GM12878 (cell line): ENCODE measurements around the gene TRAP1. TPM values are rescaled to one million over a fixed set of nuclear protein-coding genes. Genes with fewer than 3 reads are reported as not detected.

Experiments
- EED ChIP-seq: sonication (generic); IDR thresholded peaks from 2 replicates; pipeline ENCODE4 v1.6.1; 2016; ENCODE audit warnings: antibody characterized with exemption, low read depth
- IKZF1 ChIP-seq: fragments of 450-650 bp; conservative IDR thresholded peaks from 2 replicates; pipeline ENCODE4 v1.6.1; 2017; ENCODE audit warnings: antibody characterized with exemption, mild to moderate bottlenecking
- KDM1A ChIP-seq: fragments of 200-600 bp; sonication (generic); IDR thresholded peaks from 2 replicates; pipeline ENCODE4 v1.6.1; 2016; ENCODE audit warnings: borderline replicate concordance
- MYB ChIP-seq: fragments of 150-350 bp; IDR thresholded peaks from 2 replicates; pipeline ENCODE4 v1.6.1; 2014; ENCODE audit warnings: mild to moderate bottlenecking, low read depth, low read length, borderline replicate concordance
- NFIC ChIP-seq: IDR thresholded peaks from 2 replicates; pipeline ENCODE4 v1.6.1; 2012; ENCODE audit warnings: low read depth, mild to moderate bottlenecking, inconsistent platforms, low read length, moderate library complexity
- YY1 ChIP-seq: IDR thresholded peaks from 2 replicates; pipeline ENCODE4 v1.6.1; 2011; ENCODE audit warnings: low read depth, mild to moderate bottlenecking, low read length
- polyA plus RNA-seq, 11 experiments: library from polyadenylated mRNA; depleted of rRNA in 4 of 11; unstranded in 6 of 11; stranded (reverse) in 5 of 11; fragments of >200 nt; fragmentation: Nextera tagmentation in 4 of 11; fragmentation: Illumina TruSeq in 1 of 11; extraction: Ambion mirVana in 4 of 11; extraction: Trizol in 1 of 11; gene quantifications; 1 replicate in 1 of 11; 2 replicates in 10 of 11; pipeline versions ENCODE4 v1.2.1 to v1.2.3, GENCODE V29; 2011 to 2016; ENCODE audit warnings: inconsistent platforms in 2 of 11, missing spikeins in 2 of 11, low read depth in 1 of 11
- total RNA-seq, 4 experiments: library from RNA; depleted of rRNA in 3 of 4; stranded (reverse); fragments of >200 nt in 3 of 4; fragmentation: Illumina TruSeq in 1 of 4; extraction: Trizol in 1 of 4; gene quantifications; 2 replicates each; pipeline versions ENCODE4 v1.2.1 to v1.2.3, GENCODE V29; 2013 to 2021
- TF ChIP-seq, protein P1 (sequence below): fragments of 450-650 bp; IDR thresholded peaks from 2 replicates; pipeline ENCODE4 v1.6.1; 2016; ENCODE audit warnings: mild to moderate bottlenecking, moderate library complexity, borderline replicate concordance
- TF ChIP-seq, protein P2 (sequence below), 3 experiments: IDR thresholded peaks in 2 of 3; conservative IDR thresholded peaks in 1 of 3; 2 replicates each; pipeline ENCODE4 v1.5.1; 2011; ENCODE audit warnings: low read depth in 3 of 3, low read length in 3 of 3, mild to moderate bottlenecking in 3 of 3, control low read depth in 2 of 3, moderate library complexity in 2 of 3, inconsistent platforms in 1 of 3, mixed read lengths in 1 of 3; ENCODE audit not compliant: control insufficient read depth in 2 of 3, insufficient read depth in 1 of 3; ENCODE audit errors: extremely low read depth in 1 of 3
- TF ChIP-seq, protein P3 (sequence below): fragments of 450-650 bp; IDR thresholded peaks from 2 replicates; pipeline ENCODE4 v1.6.1; 2017; ENCODE audit warnings: mild to moderate bottlenecking, moderate library complexity

The TRAP1 gene
- total and polyA plus RNA-seq, 10 of the 15 experiments (the other 5 are each of a cell fraction or from before 2014, with no cell fraction given), result 16.3 to 442 (median 241) TPM

GRCh38 chr16:3748307-3748706, 31.0 kb upstream of the TRAP1 start (continued):
- TF ChIP-seq, protein P1, sequence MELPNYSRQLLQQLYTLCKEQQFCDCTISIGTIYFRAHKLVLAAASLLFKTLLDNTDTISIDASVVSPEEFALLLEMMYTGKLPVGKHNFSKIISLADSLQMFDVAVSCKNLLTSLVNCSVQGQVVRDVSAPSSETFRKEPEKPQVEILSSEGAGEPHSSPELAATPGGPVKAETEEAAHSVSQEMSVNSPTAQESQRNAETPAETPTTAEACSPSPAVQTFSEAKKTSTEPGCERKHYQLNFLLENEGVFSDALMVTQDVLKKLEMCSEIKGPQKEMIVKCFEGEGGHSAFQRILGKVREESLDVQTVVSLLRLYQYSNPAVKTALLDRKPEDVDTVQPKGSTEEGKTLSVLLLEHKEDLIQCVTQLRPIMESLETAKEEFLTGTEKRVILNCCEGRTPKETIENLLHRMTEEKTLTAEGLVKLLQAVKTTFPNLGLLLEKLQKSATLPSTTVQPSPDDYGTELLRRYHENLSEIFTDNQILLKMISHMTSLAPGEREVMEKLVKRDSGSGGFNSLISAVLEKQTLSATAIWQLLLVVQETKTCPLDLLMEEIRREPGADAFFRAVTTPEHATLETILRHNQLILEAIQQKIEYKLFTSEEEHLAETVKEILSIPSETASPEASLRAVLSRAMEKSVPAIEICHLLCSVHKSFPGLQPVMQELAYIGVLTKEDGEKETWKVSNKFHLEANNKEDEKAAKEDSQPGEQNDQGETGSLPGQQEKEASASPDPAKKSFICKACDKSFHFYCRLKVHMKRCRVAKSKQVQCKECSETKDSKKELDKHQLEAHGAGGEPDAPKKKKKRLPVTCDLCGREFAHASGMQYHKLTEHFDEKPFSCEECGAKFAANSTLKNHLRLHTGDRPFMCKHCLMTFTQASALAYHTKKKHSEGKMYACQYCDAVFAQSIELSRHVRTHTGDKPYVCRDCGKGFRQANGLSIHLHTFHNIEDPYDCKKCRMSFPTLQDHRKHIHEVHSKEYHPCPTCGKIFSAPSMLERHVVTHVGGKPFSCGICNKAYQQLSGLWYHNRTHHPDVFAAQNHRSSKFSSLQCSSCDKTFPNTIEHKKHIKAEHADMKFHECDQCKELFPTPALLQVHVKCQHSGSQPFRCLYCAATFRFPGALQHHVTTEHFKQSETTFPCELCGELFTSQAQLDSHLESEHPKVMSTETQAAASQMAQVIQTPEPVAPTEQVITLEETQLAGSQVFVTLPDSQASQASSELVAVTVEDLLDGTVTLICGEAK, result no peak
- TF ChIP-seq MYB, result no peak
- no peak for TF ChIP-seq NFIC
- no peak for TF ChIP-seq KDM1A
- TF ChIP-seq, protein P2, sequence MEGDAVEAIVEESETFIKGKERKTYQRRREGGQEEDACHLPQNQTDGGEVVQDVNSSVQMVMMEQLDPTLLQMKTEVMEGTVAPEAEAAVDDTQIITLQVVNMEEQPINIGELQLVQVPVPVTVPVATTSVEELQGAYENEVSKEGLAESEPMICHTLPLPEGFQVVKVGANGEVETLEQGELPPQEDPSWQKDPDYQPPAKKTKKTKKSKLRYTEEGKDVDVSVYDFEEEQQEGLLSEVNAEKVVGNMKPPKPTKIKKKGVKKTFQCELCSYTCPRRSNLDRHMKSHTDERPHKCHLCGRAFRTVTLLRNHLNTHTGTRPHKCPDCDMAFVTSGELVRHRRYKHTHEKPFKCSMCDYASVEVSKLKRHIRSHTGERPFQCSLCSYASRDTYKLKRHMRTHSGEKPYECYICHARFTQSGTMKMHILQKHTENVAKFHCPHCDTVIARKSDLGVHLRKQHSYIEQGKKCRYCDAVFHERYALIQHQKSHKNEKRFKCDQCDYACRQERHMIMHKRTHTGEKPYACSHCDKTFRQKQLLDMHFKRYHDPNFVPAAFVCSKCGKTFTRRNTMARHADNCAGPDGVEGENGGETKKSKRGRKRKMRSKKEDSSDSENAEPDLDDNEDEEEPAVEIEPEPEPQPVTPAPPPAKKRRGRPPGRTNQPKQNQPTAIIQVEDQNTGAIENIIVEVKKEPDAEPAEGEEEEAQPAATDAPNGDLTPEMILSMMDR (IDR thresholded peaks at IDR 0.05 in 2 of 3, conservative IDR thresholded peaks at IDR 0.05 in 1 of 3; ENCODE audit: control insufficient read depth in 2 of 3, extremely low read depth in 1 of 3, insufficient read depth in 1 of 3, low read depth in 3 of 3, low read length in 3 of 3), result no peak
- TF ChIP-seq EED, result no peak
- TF ChIP-seq, protein P3, sequence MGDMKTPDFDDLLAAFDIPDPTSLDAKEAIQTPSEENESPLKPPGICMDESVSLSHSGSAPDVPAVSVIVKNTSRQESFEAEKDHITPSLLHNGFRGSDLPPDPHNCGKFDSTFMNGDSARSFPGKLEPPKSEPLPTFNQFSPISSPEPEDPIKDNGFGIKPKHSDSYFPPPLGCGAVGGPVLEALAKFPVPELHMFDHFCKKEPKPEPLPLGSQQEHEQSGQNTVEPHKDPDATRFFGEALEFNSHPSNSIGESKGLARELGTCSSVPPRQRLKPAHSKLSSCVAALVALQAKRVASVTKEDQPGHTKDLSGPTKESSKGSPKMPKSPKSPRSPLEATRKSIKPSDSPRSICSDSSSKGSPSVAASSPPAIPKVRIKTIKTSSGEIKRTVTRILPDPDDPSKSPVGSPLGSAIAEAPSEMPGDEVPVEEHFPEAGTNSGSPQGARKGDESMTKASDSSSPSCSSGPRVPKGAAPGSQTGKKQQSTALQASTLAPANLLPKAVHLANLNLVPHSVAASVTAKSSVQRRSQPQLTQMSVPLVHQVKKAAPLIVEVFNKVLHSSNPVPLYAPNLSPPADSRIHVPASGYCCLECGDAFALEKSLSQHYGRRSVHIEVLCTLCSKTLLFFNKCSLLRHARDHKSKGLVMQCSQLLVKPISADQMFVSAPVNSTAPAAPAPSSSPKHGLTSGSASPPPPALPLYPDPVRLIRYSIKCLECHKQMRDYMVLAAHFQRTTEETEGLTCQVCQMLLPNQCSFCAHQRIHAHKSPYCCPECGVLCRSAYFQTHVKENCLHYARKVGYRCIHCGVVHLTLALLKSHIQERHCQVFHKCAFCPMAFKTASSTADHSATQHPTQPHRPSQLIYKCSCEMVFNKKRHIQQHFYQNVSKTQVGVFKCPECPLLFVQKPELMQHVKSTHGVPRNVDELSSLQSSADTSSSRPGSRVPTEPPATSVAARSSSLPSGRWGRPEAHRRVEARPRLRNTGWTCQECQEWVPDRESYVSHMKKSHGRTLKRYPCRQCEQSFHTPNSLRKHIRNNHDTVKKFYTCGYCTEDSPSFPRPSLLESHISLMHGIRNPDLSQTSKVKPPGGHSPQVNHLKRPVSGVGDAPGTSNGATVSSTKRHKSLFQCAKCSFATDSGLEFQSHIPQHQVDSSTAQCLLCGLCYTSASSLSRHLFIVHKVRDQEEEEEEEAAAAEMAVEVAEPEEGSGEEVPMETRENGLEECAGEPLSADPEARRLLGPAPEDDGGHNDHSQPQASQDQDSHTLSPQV, result no peak
- no peak for TF ChIP-seq IKZF1
- TF ChIP-seq YY1, result no peak
